CD14-positive monocyte (primary cell): ENCODE measurements around the gene DTNBP1. TPM values are rescaled to one million over a fixed set of nuclear protein-coding genes. Genes with fewer than 3 reads are reported as not detected.

ENCODE experiments used
- DNase-seq, 3 donors: peaks; one replicate each; pipeline ENCODE4 v3.0.0-alpha.2; 2011 to 2022
- H2AFZ ChIP-seq: 2 replicates; pipeline ENCODE4 v1.6.0; 2012; ENCODE audit warnings: mild to moderate bottlenecking, low read depth, low read length, inconsistent platforms; ENCODE audit not compliant: insufficient read depth, poor library complexity, severe bottlenecking
- H3K27ac ChIP-seq, 2 donors: 1 replicate in 1 of 2; 2 replicates in 1 of 2; pipeline ENCODE4 v1.5.1; 2012 to 2013; ENCODE audit warnings: low read length in 2 of 2, control low read depth in 1 of 2, inconsistent platforms in 1 of 2, low read depth in 1 of 2, mild to moderate bottlenecking in 1 of 2
- H3K27me3 ChIP-seq, 2 donors: one replicate each; pipeline versions ENCODE4 v1.6.0 to v1.6.1; 2011 to 2013; ENCODE audit warnings: low read length in 2 of 2; ENCODE audit not compliant: control insufficient read depth in 2 of 2, insufficient read depth in 2 of 2
- H3K36me3 ChIP-seq, 2 donors: replicated peaks in 1 of 2; 1 replicate in 1 of 2; 2 replicates in 1 of 2; pipeline versions ENCODE4 v1.5.1 to v1.6.1; 2012 to 2013; ENCODE audit warnings: low read length in 2 of 2, control low read depth in 1 of 2, inconsistent platforms in 1 of 2, mild to moderate bottlenecking in 1 of 2; ENCODE audit not compliant: insufficient read depth in 2 of 2, control insufficient read depth in 1 of 2
- H3K4me1 ChIP-seq, 2 donors: 1 replicate in 1 of 2; 2 replicates in 1 of 2; pipeline versions ENCODE4 v1.5.1 to v1.6.1; 2012 to 2013; ENCODE audit warnings: low read length in 2 of 2, control low read depth in 1 of 2, inconsistent platforms in 1 of 2, mild to moderate bottlenecking in 1 of 2, moderate library complexity in 1 of 2; ENCODE audit not compliant: insufficient read depth in 2 of 2, control insufficient read depth in 1 of 2
- H3K4me2 ChIP-seq: replicated peaks from 2 replicates; pipeline ENCODE3; 2012; ENCODE audit warnings: low read length, moderate library complexity, mild to moderate bottlenecking; ENCODE audit not compliant: poor library complexity, severe bottlenecking; ENCODE audit errors: extremely low read depth
- H3K4me3 ChIP-seq, 3 experiments: fragments of 200-600 bp in 1 of 3; sonication (generic) in 1 of 3; replicated peaks in 1 of 3; 1 replicate in 2 of 3; 2 replicates in 1 of 3; pipeline ENCODE4 v1.5.1; 2011 to 2013; ENCODE audit warnings: low read length in 3 of 3, mild to moderate bottlenecking in 3 of 3, control low read depth in 2 of 3, low read depth in 2 of 3, inconsistent platforms in 1 of 3, moderate library complexity in 1 of 3
- H3K79me2 ChIP-seq: 2 replicates; pipeline ENCODE4 v1.6.0; 2012; ENCODE audit warnings: mild to moderate bottlenecking, control low read depth, inconsistent platforms, low read length, moderate library complexity; ENCODE audit not compliant: insufficient read depth
- H3K9ac ChIP-seq: 2 replicates; pipeline ENCODE4 v1.6.0; 2017; ENCODE audit warnings: low read length, mild to moderate bottlenecking; ENCODE audit not compliant: insufficient read depth, poor library complexity, severe bottlenecking
- H3K9me3 ChIP-seq, 2 donors: replicated peaks in 1 of 2; 1 replicate in 1 of 2; 2 replicates in 1 of 2; pipeline versions ENCODE4 v1.5.1 to v1.6.1; 2012 to 2013; ENCODE audit warnings: low read length in 2 of 2, control low read depth in 1 of 2; ENCODE audit not compliant: control insufficient read depth in 1 of 2, insufficient read depth in 1 of 2
- H4K20me1 ChIP-seq: 2 replicates; pipeline ENCODE4 v1.6.0; 2012; ENCODE audit warnings: mild to moderate bottlenecking, low read length, control low read depth, moderate library complexity; ENCODE audit not compliant: insufficient read depth
- H3K27ac Mint-ChIP-seq, 7 donors: one replicate each; pipeline ENCODE4 v1.8.0; 2020; ENCODE audit warnings: mild to moderate bottlenecking in 7 of 7, mixed read lengths in 7 of 7, moderate library complexity in 6 of 7, inconsistent platforms in 2 of 7
- H3K27me3 Mint-ChIP-seq, 3 donors: one replicate each; pipeline ENCODE4 v1.8.0; 2021 to 2022; ENCODE audit warnings: low read depth in 3 of 3, mild to moderate bottlenecking in 3 of 3, mixed read lengths in 3 of 3, moderate library complexity in 3 of 3, inconsistent platforms in 1 of 3
- H3K36me3 Mint-ChIP-seq, 2 donors: one replicate each; pipeline ENCODE4 v1.8.0; 2020; ENCODE audit warnings: mixed read lengths in 2 of 2, inconsistent platforms in 1 of 2, mild to moderate bottlenecking in 1 of 2
- H3K4me1 Mint-ChIP-seq: one replicate; pipeline ENCODE4 v1.8.0; 2020; ENCODE audit warnings: mild to moderate bottlenecking, mixed read lengths
- H3K4me3 Mint-ChIP-seq, 2 donors: one replicate each; pipeline ENCODE4 v1.8.0; 2020; ENCODE audit warnings: mild to moderate bottlenecking in 2 of 2, mixed read lengths in 2 of 2, moderate library complexity in 1 of 2
- H3K9me3 Mint-ChIP-seq, 7 donors: one replicate each; pipeline ENCODE4 v1.8.0; 2020 to 2022; ENCODE audit warnings: mixed read lengths in 7 of 7, mild to moderate bottlenecking in 6 of 7, moderate library complexity in 6 of 7, inconsistent platforms in 2 of 7
- CTCF ChIP-seq: fragments of 200-600 bp; IDR thresholded peaks from one replicate; pipeline ENCODE4 v1.8.0; 2022; ENCODE audit warnings: antibody characterized with exemption, mild to moderate bottlenecking
- WGBS: methylation state at CpG from one replicate; pipeline ENCODE4 v1.1.5; 2013; ENCODE audit warnings: missing lambda C conversion rate; ENCODE audit not compliant: insufficient coverage; 5-methylcytosine and 5-hydroxymethylcytosine counted together
- intact Hi-C, 2 donors: fragments of 100-400 bp; cut with micrococcal nuclease; formaldehyde crosslinking; loops; one replicate each; pipeline versions ENCODE4 v1.15.0 to v1.15.1; 2023
- polyA plus RNA-seq, 3 donors: library from polyadenylated mRNA; depleted of rRNA in 1 of 3; unstranded in 2 of 3; stranded (reverse) in 1 of 3; fragments of 300-500 nt in 2 of 3; fragments of >200 nt in 1 of 3; fragmentation: Illumina TruSeq in 2 of 3; gene quantifications; 1 replicate in 2 of 3; 2 replicates in 1 of 3; pipeline ENCODE4 v1.2.3, GENCODE V29; 2012 to 2021

Gene DTNBP1
- polyA plus RNA-seq, 3 donors = 19.7 to 26.9 (median 20.5) TPM

- 50% methylated on average over 4 of the region's 5 CpGs for whole genome bisulfite sequencing
- Histone ChIP-seq H3K4me2 (peak overlapping the region; percentile 47), H3K79me2 (no peaks in the 10 kb centered on the region), H2AFZ (no peak overlapping the region), H4K20me1 (no peaks in the 10 kb centered on the region), H3K27me3 (no peaks in the 10 kb centered on the region), H3K36me3 (no peaks in the 10 kb centered on the region), H3K27ac (peak overlapping the region; percentile 50 to 65), H3K9ac (no peak overlapping the region), H3K9me3 (no peaks in the 10 kb centered on the region), H3K4me3 (peak overlapping the region in 1 of 3 experiments; percentile 40), H3K4me1 (peaks cover 23 to 24% of the 10 kb centered on the region in 2 donors)
- Mint-ChIP-seq H3K4me3 (peak overlapping the region in 1 of 2 donors; percentile 65), H3K27me3 (no peaks in the 10 kb centered on the region), H3K27ac (peak overlapping the region; percentile 42 to 96 (median 87)), H3K36me3 (no peaks in the 10 kb centered on the region), H3K4me1 (peaks cover 26% of the 10 kb centered on the region), H3K9me3 (peaks cover 0 to 2% (median 0%) of the 10 kb centered on the region in 7 donors)
- no peak for TF ChIP-seq CTCF
- intact Hi-C loops = loop anchor here (2.0 to 10.0 kb wide), 4 partner anchors 435 to 517 kb away; partner anchors contain the start of gene MYLIP (in 2 of the 2)
- DNase-seq = peak; percentile 42 to 79 (median 78)
These were observed 27.0 kb upstream of the DTNBP1 start for GRCh38 chr6:15689586-15690482.

GRCh38 chr6:15685619-15686018 is 22.8 kb upstream of the DTNBP1 start:
- H3K4me2 ChIP-seq = no peak overlapping the region
- DNase-seq = no peak
- TF ChIP-seq CTCF = no peak
- no peak overlapping the region for H3K4me3 ChIP-seq
- H3K79me2 ChIP-seq = no peaks in the 10 kb centered on the region
- no peaks in the 10 kb centered on the region for H3K36me3 ChIP-seq
- no peaks in the 10 kb centered on the region for H3K27me3 Mint-ChIP-seq
- intact Hi-C loops = no loop called here
- H3K4me1 Mint-ChIP-seq = peaks cover 33% of the 10 kb centered on the region
- no peak overlapping the region for H3K4me3 Mint-ChIP-seq
- no peaks in the 10 kb centered on the region for H3K9me3 ChIP-seq
- H3K9ac ChIP-seq = no peak overlapping the region
- H3K36me3 Mint-ChIP-seq = no peaks in the 10 kb centered on the region
- H3K9me3 Mint-ChIP-seq = peaks cover 0 to 4% (median 0%) of the 10 kb centered on the region in 7 donors
- H4K20me1 ChIP-seq = no peaks in the 10 kb centered on the region
- H3K27me3 ChIP-seq = no peaks in the 10 kb centered on the region
- no peak overlapping the region for H3K27ac ChIP-seq
- H3K4me1 ChIP-seq = peaks cover 29 to 30% of the 10 kb centered on the region in 2 donors
- no peak overlapping the region for H3K27ac Mint-ChIP-seq
- H2AFZ ChIP-seq = no peak overlapping the region
